Tibial artery (tissue), 4 donors: ENCODE results near the gene TCF4.

Experiments used
- DNase-seq, 2 donors: peaks; one replicate each; pipeline ENCODE4 v3.0.0-alpha.2; 2019
- H3K27ac ChIP-seq, 2 donors: fragments of 200-600 bp; sonication (generic) in 1 of 2; 1 replicate in 1 of 2; 2 replicates in 1 of 2; pipeline ENCODE4 v1.5.1; 2018 to 2019; ENCODE audit warnings: mild to moderate bottlenecking in 1 of 2
- H3K27me3 ChIP-seq, 2 donors: fragments of 200-600 bp; sonication (generic) in 1 of 2; one replicate each; pipeline versions ENCODE4 v1.5.1 to v1.6.0; 2016 to 2019
- H3K36me3 ChIP-seq, 3 donors: fragments of 200-600 bp; sonication (generic) in 2 of 3; one replicate each; pipeline ENCODE4 v1.5.1; 2016 to 2019; ENCODE audit warnings: mild to moderate bottlenecking in 2 of 3
- H3K4me1 ChIP-seq, 4 donors: fragments of 200-600 bp; sonication (generic) in 2 of 4; 1 replicate in 3 of 4; 2 replicates in 1 of 4; pipeline ENCODE4 v1.5.1; 2016 to 2019
- H3K4me3 ChIP-seq, 2 donors: fragments of 200-600 bp; sonication (generic) in 1 of 2; 1 replicate in 1 of 2; 2 replicates in 1 of 2; pipeline ENCODE4 v1.5.1; 2018 to 2019; ENCODE audit warnings: mild to moderate bottlenecking in 2 of 2
- H3K9me3 ChIP-seq, 3 donors: fragments of 200-600 bp; sonication (generic) in 1 of 3; one replicate each; pipeline ENCODE4 v1.5.1; 2016 to 2019
- intact Hi-C: fragments of 100-400 bp; cut with DNase I; formaldehyde crosslinking; loops from one replicate; pipeline ENCODE4 v1.15.0; 2023; ENCODE audit warnings: low total_unique reads
- TF ChIP-seq, protein P1 (sequence below), 2 experiments: fragments of 200-600 bp in 1 of 2; fragments of 450-650 bp in 1 of 2; IDR thresholded peaks; one replicate each; pipeline ENCODE4 v1.5.1; 2017 to 2019; ENCODE audit warnings: antibody characterized with exemption in 2 of 2, mild to moderate bottlenecking in 1 of 2, moderate library complexity in 1 of 2

Gene TCF4

DNA sequence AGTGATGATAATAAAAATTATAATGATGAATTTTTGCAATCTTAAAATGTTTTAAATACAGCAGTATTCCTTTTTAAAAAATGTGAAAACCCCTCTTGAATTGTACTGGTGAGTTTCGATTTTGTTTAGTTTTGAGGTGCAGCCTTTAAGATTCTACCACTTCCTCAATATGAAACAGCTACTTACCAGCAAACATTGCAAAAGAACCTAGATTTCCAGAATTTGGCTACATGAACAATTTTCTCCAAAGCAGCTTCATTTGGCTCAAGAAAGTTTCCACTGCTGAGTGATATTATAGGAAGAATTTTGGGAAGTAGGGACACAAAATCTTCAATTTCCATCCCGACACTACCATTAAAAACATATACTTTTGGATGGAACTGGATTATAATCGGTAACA, 12.0 kb downstream of the TCF4 start:
- intact Hi-C loops = no loop called here
- Histone ChIP-seq H3K4me3 (no peak overlapping the region), H3K27ac (no peak overlapping the region), H3K9me3 (no peaks in the 10 kb centered on the region), H3K27me3 (no peaks in the 10 kb centered on the region), H3K36me3 (no peaks in the 10 kb centered on the region), H3K4me1 (peaks cover 0 to 7% (median 0%) of the 10 kb centered on the region in 4 donors)
- no peak for DNase-seq
- TF ChIP-seq, protein P1, sequence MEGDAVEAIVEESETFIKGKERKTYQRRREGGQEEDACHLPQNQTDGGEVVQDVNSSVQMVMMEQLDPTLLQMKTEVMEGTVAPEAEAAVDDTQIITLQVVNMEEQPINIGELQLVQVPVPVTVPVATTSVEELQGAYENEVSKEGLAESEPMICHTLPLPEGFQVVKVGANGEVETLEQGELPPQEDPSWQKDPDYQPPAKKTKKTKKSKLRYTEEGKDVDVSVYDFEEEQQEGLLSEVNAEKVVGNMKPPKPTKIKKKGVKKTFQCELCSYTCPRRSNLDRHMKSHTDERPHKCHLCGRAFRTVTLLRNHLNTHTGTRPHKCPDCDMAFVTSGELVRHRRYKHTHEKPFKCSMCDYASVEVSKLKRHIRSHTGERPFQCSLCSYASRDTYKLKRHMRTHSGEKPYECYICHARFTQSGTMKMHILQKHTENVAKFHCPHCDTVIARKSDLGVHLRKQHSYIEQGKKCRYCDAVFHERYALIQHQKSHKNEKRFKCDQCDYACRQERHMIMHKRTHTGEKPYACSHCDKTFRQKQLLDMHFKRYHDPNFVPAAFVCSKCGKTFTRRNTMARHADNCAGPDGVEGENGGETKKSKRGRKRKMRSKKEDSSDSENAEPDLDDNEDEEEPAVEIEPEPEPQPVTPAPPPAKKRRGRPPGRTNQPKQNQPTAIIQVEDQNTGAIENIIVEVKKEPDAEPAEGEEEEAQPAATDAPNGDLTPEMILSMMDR (IDR thresholded peaks at IDR 0.05) = no peak

GRCh38 chr18:55575066-55575465, 12.9 kb downstream of the TCF4 start:
- Histone ChIP-seq H3K27ac (no peak overlapping the region), H3K9me3 (no peaks in the 10 kb centered on the region), H3K4me3 (no peak overlapping the region), H3K27me3 (no peaks in the 10 kb centered on the region), H3K4me1 (peaks cover 0 to 7% (median 0%) of the 10 kb centered on the region in 4 donors), H3K36me3 (no peaks in the 10 kb centered on the region)
- intact Hi-C loops = no loop called here
- TF ChIP-seq, protein P1 (IDR thresholded peaks at IDR 0.05) = no peak
- DNase-seq = no peak

- Histone ChIP-seq H3K4me3 (no peak overlapping the region), H3K27me3 (no peaks in the 10 kb centered on the region), H3K9me3 (no peaks in the 10 kb centered on the region), H3K36me3 (no peaks in the 10 kb centered on the region), H3K27ac (no peak overlapping the region), H3K4me1 (no peaks in the 10 kb centered on the region)
- intact Hi-C loops = no loop called here
- no peak for DNase-seq
- TF ChIP-seq, protein P1 (IDR thresholded peaks at IDR 0.05) = no peak
These were observed 14.6 kb downstream of the TCF4 start for GRCh38 chr18:55573386-55573785.

- no peaks in the 10 kb centered on the region for H3K36me3 ChIP-seq
- H3K4me3 ChIP-seq = no peak overlapping the region
- intact Hi-C loops = no loop called here
- no peaks in the 10 kb centered on the region for H3K4me1 ChIP-seq
- no peak for DNase-seq
- no peak overlapping the region for H3K27ac ChIP-seq
- TF ChIP-seq, protein P1 (IDR thresholded peaks at IDR 0.05) = no peak
- H3K27me3 ChIP-seq = no peaks in the 10 kb centered on the region
- no peaks in the 10 kb centered on the region for H3K9me3 ChIP-seq
These were observed 17.0 kb downstream of the TCF4 start for GRCh38 chr18:55570966-55571365.

DNA sequence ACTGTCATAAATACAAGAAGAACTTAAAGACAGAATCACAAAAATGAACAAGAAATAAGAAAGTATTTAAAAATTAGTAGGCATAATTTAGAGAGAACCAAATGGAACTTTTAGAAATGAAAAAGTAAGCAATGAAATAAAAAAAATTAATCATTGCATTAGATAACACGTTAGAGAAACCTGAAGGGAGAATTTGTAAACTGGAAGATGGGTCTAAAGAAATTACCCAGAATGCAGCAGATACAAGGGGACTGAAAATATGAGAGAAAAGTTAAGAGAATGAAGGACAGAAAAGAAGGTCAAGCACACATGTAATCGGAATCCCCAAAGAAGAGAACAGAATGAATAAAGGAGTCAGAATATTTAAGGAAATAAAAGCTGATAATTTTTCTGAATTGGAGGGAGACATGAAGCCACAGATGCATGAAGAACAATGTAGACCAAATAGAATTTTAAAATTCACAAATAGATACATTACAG, 21.5 kb downstream of the TCF4 start:
- H3K36me3 ChIP-seq = no peaks in the 10 kb centered on the region
- intact Hi-C loops = no loop called here
- no peaks in the 10 kb centered on the region for H3K4me1 ChIP-seq
- H3K27ac ChIP-seq = no peak overlapping the region
- no peaks in the 10 kb centered on the region for H3K27me3 ChIP-seq
- no peak overlapping the region for H3K4me3 ChIP-seq
- no peak for DNase-seq
- H3K9me3 ChIP-seq = no peaks in the 10 kb centered on the region
- TF ChIP-seq, protein P1 (IDR thresholded peaks at IDR 0.05) = no peak

DNA sequence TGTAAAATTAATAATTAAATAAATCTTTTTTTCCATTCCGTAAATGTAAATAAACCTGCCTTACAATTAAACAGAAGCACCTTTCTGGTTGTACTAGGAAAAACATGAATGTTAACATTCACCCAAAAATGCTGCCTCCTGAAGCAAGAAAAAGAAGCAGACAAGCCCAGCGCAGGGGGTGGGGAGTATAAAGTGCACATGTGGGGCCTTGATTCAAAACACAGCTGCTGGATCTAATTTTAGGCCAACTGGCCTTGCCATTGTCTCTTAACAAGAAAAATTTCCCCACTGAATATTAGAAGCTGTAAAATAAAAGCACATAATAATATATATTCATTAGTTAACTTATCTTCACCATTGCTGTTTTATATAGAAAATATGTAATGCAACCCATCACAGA, 28.3 kb downstream of the TCF4 start:
- DNase-seq = no peak
- no peak overlapping the region for H3K27ac ChIP-seq
- TF ChIP-seq, protein P1 (IDR thresholded peaks at IDR 0.05) = no peak
- H3K36me3 ChIP-seq = no peaks in the 10 kb centered on the region
- no peaks in the 10 kb centered on the region for H3K4me1 ChIP-seq
- intact Hi-C loops = no loop called here
- no peaks in the 10 kb centered on the region for H3K9me3 ChIP-seq
- H3K27me3 ChIP-seq = no peaks in the 10 kb centered on the region
- H3K4me3 ChIP-seq = no peak overlapping the region
